PC-9 (cell line): ENCODE measurements around the gene VTA1.

Experiments
- EZH2 ChIP-seq: fragments of 200-600 bp; sonication (generic); IDR thresholded peaks from 2 replicates; pipeline ENCODE4 v1.8.0; 2017; ENCODE audit warnings: antibody characterized with exemption, low read depth
- TF ChIP-seq, protein P1 (sequence below): fragments of 200-600 bp; sonication (generic); conservative IDR thresholded peaks from 2 replicates; pipeline ENCODE4 v1.6.1; 2017; ENCODE audit warnings: mixed run types, antibody characterized with exemption, mild to moderate bottlenecking, moderate library complexity

GRCh38 chr6:142260748-142261147 is 113.7 kb downstream of the VTA1 start:
- TF ChIP-seq, protein P1, sequence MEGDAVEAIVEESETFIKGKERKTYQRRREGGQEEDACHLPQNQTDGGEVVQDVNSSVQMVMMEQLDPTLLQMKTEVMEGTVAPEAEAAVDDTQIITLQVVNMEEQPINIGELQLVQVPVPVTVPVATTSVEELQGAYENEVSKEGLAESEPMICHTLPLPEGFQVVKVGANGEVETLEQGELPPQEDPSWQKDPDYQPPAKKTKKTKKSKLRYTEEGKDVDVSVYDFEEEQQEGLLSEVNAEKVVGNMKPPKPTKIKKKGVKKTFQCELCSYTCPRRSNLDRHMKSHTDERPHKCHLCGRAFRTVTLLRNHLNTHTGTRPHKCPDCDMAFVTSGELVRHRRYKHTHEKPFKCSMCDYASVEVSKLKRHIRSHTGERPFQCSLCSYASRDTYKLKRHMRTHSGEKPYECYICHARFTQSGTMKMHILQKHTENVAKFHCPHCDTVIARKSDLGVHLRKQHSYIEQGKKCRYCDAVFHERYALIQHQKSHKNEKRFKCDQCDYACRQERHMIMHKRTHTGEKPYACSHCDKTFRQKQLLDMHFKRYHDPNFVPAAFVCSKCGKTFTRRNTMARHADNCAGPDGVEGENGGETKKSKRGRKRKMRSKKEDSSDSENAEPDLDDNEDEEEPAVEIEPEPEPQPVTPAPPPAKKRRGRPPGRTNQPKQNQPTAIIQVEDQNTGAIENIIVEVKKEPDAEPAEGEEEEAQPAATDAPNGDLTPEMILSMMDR = no peak
- TF ChIP-seq EZH2 = no peak
